Heart left ventricle (tissue), 16 donors: ENCODE measurements around the gene EHMT1. TPM values are rescaled to one million over a fixed set of nuclear protein-coding genes. Genes with fewer than 3 reads are reported as not detected.

ENCODE experiments used
- ATAC-seq, 4 donors: fragments of 200-7000 bp; cut with Tn5 transposase; one replicate each; pipeline ENCODE4 v1.9.1; 2020 to 2022; ENCODE audit warnings: moderate library complexity in 4 of 4, mild to moderate bottlenecking in 3 of 4, moderate number of reproducible peaks in 1 of 4
- DNase-seq, 5 donors: peaks; one replicate each; pipeline ENCODE4 v3.0.0-alpha.2; 2020
- H3K27ac ChIP-seq, 12 donors: fragments of 200-600 bp; sonication (generic) in 4 of 12; one replicate each; pipeline versions ENCODE4 v1.5.0 to v1.8.0; 2016 to 2022; ENCODE audit warnings: mild to moderate bottlenecking in 2 of 12
- H3K27me3 ChIP-seq, 9 donors: fragments of 200-600 bp; sonication (generic) in 2 of 9; one replicate each; pipeline versions ENCODE4 v1.5.1 to v1.8.0; 2016 to 2022; ENCODE audit warnings: mild to moderate bottlenecking in 3 of 9
- H3K36me3 ChIP-seq, 9 donors: fragments of 200-600 bp; sonication (generic) in 2 of 9; one replicate each; pipeline versions ENCODE4 v1.5.0 to v1.8.0; 2018 to 2022; ENCODE audit warnings: mild to moderate bottlenecking in 2 of 9
- H3K4me1 ChIP-seq, 12 donors: fragments of 200-600 bp; sonication (generic) in 4 of 12; one replicate each; pipeline versions ENCODE4 v1.5.0 to v1.8.0; 2016 to 2022; ENCODE audit warnings: mild to moderate bottlenecking in 3 of 12
- H3K4me3 ChIP-seq, 12 donors: fragments of 200-600 bp; sonication (generic) in 4 of 12; one replicate each; pipeline versions ENCODE4 v1.5.0 to v1.8.0; 2017 to 2022; ENCODE audit warnings: mild to moderate bottlenecking in 9 of 12, moderate library complexity in 4 of 12
- H3K9me3 ChIP-seq, 12 donors: fragments of 200-600 bp; sonication (generic) in 4 of 12; one replicate each; pipeline versions ENCODE4 v1.5.0 to v1.8.0; 2016 to 2022; ENCODE audit warnings: mild to moderate bottlenecking in 1 of 12
- CTCF ChIP-seq, 12 donors: fragments of 200-600 bp; sonication (generic) in 4 of 12; IDR thresholded peaks; one replicate each; pipeline versions ENCODE4 v1.5.0 to v1.8.0; 2018 to 2022; ENCODE audit warnings: antibody characterized with exemption in 12 of 12, mild to moderate bottlenecking in 5 of 12
- POLR2A ChIP-seq, 2 donors: fragments of 450-650 bp; IDR thresholded peaks; one replicate each; pipeline ENCODE4 v1.6.1; 2017; ENCODE audit warnings: antibody characterized with exemption in 2 of 2, mild to moderate bottlenecking in 2 of 2, moderate library complexity in 2 of 2
- WGBS, 4 donors: extraction: QIAGEN DNeasy Blood & Tissue Kit in 2 of 4; methylation state at CpG; one replicate each; pipeline versions ENCODE4 v1.1.5 to v1.1.7; 2013 to 2018; 5-methylcytosine and 5-hydroxymethylcytosine counted together
- intact Hi-C, 10 donors: fragments of 100-400 bp; cut with DNase I; formaldehyde crosslinking; loops; one replicate each; pipeline versions ENCODE4 v1.11.1 to v1.14.2; 2022
- polyA plus RNA-seq, 2 donors: library from polyadenylated mRNA; stranded (reverse); fragments of 200-250 nt; gene quantifications; one replicate each; pipeline ENCODE4 v1.2.3, GENCODE V29; 2013
- total RNA-seq, 9 donors: library from RNA; depleted of rRNA in 2 of 9; stranded (reverse); fragments of >200 nt in 2 of 9; fragmentation: NEBNext Ultra II Directional in 3 of 9; extraction: Animal tissue kit (Norgen Biotek cat#: 25700) in 3 of 9; gene quantifications; one replicate each; pipeline versions ENCODE4 v1.1.0 to v1.2.4, GENCODE V29; 2016 to 2023
- donor health status: ischemic (EF 13 %, LVEDD 7.1; RV severe dilation, severe dysfunction).
- donor health status: healthy with polysubstance abuse.
- donor health status: DM: no; HTN: yes; CAD: no.
- donor health status: DM: no; HTN: no; CAD: no.
- donor health status: ischemic (EF 25% LVEDD 6.9; RV normal size, moderate dysfunction).
- donor health status: ischemic (EF 25% LVEDD 5.7; RV mildly dilated, moderate dysfunction).
- donor health status: healthy.
- donor health status: DM: yes; HTN: yes; CAD: no.
- donor health status: ischemic (EF 35%, LVEDD 5.7; RV mildly dilated, moderate dysfunction).
- donor health status: nonischemic (EF 11% LVEDD 7.7; RV severe dilation, severe dysfunction).
- donor health status: DM: yes; HTN: yes; CAD: no.
- donor health status: PGD.
- donor health status: ischemic (EF 29% LVEDD 5.4; RV normal size, mild dysfunction).
- donor health status: nonischemic (EF 23%, LVEDD 6.1; RV moderate dilation, normal function).

The EHMT1 gene
- total and polyA plus RNA-seq, 11 donors = 24.5 to 55.9 (median 28.9) TPM

- 80 to 89% (median 82%) methylated on average over 8 of the region's 8 CpGs for WGBS, 4 donors
- Histone ChIP-seq H3K9me3 (no peaks in the 10 kb centered on the region), H3K27ac (no peak overlapping the region), H3K4me3 (no peak overlapping the region), H3K4me1 (peaks cover 0 to 15% (median 0%) of the 10 kb centered on the region in 12 donors), H3K27me3 (no peaks in the 10 kb centered on the region), H3K36me3 (no peaks in the 10 kb centered on the region)
- intact Hi-C loops = no loop called here
- DNase-seq (no peak), ATAC-seq (no peak)
- TF ChIP-seq CTCF (IDR thresholded peaks at IDR 0.05) (no peak), POLR2A (IDR thresholded peaks at IDR 0.05) (no peak)
Measured at GRCh38 chr9:137598943-137599342, 19.9 kb upstream of the EHMT1 start.

GRCh38 chr9:137602661-137603060 is 16.1 kb upstream of the EHMT1 start:
- Histone ChIP-seq H3K36me3 (no peaks in the 10 kb centered on the region), H3K4me1 (peaks cover 7 to 36% (median 20%) of the 10 kb centered on the region in 12 donors), H3K27me3 (no peaks in the 10 kb centered on the region), H3K9me3 (no peaks in the 10 kb centered on the region), H3K4me3 (no peak overlapping the region), H3K27ac (peak overlapping the region in 1 of 12 donors; percentile 19)
- ATAC-seq (no peak), DNase-seq (no peak)
- WGBS, 4 donors = 12 to 19% (median 15%) methylated on average over 3 of the region's 3 CpGs
- intact Hi-C loops = loop anchor here in 1 of 10 donors (1.0 kb wide), 1 partner anchor 10 kb away; no protein-coding TSS in a partner anchor
- no peak for TF ChIP-seq POLR2A (IDR thresholded peaks at IDR 0.05)
- TF ChIP-seq CTCF (IDR thresholded peaks at IDR 0.05) = no peak

- no peak overlapping the region for H3K4me3 ChIP-seq
- no peaks in the 10 kb centered on the region for H3K9me3 ChIP-seq
- H3K27ac ChIP-seq = no peak overlapping the region
- no peaks in the 10 kb centered on the region for H3K36me3 ChIP-seq
- ATAC-seq (no peak), DNase-seq (no peak)
- WGBS, 4 donors = 68 to 80% (median 75%) methylated on average over 13 of the region's 13 CpGs
- intact Hi-C loops = loop anchor here in 2 of 10 donors (1.0 kb wide), 2 partner anchors 11 to 12 kb away; no protein-coding TSS in a partner anchor
- H3K4me1 ChIP-seq = peaks cover 7 to 48% (median 23%) of the 10 kb centered on the region in 12 donors
- TF ChIP-seq CTCF (IDR thresholded peaks at IDR 0.05) = no peak
- H3K27me3 ChIP-seq = no peaks in the 10 kb centered on the region
Measured at GRCh38 chr9:137603879-137604278, 14.9 kb upstream of the EHMT1 start.

GRCh38 chr9:137604345-137605086 is 14.3 kb upstream of the EHMT1 start:
- ATAC-seq (no peak), DNase-seq (peak in 2 of 5 donors; percentile 38 to 45)
- Histone ChIP-seq H3K36me3 (no peaks in the 10 kb centered on the region), H3K4me3 (peak overlapping the region; percentile 44 to 91 (median 65)), H3K9me3 (no peaks in the 10 kb centered on the region), H3K4me1 (peaks cover 7 to 52% (median 23%) of the 10 kb centered on the region in 12 donors), H3K27ac (peak overlapping the region in 7 of 12 donors; percentile 41 to 78 (median 60)), H3K27me3 (no peaks in the 10 kb centered on the region)
- intact Hi-C loops = loop anchor here in 3 of 10 donors (1.0 kb wide), 3 partner anchors 11 to 26 kb away; partner anchors contain the start of gene DPH7 (in 1 of the 3)
- no peak for TF ChIP-seq POLR2A (IDR thresholded peaks at IDR 0.05)
- TF ChIP-seq CTCF (IDR thresholded peaks at IDR 0.05) = no peak
- 7 to 20% (median 8%) methylated on average over 14 to 49 of the region's 49 CpGs for WGBS, 4 donors
